OCI-LY1 (cell line): Measurements from ENCODE around the gene HAAO.

Experiments
- H2AFZ ChIP-seq: fragments of 200-600 bp; sonication (generic), shearing (Covaris generic); 2 replicates; pipeline ENCODE4 v1.6.0; 2014; ENCODE audit warnings: antibody characterized with exemption, mild to moderate bottlenecking, low read length
- H3F3A ChIP-seq: fragments of 200-600 bp; sonication (generic), shearing (Covaris generic); 2 replicates; pipeline ENCODE4 v1.6.0; 2014; ENCODE audit warnings: mild to moderate bottlenecking, antibody characterized with exemption, low read length, moderate library complexity; ENCODE audit not compliant: insufficient read depth
- H3K27ac ChIP-seq: fragments of 200-600 bp; sonication (generic); 2 replicates; pipeline ENCODE4 v1.5.1; 2014; ENCODE audit warnings: low read length, mixed run types, mild to moderate bottlenecking, low read depth; ENCODE audit not compliant: poor library complexity, severe bottlenecking
- H3K27me3 ChIP-seq: fragments of 200-600 bp; sonication (generic); 2 replicates; pipeline ENCODE4 v1.6.0; 2014; ENCODE audit warnings: antibody characterized with exemption, mild to moderate bottlenecking, low read length, moderate library complexity; ENCODE audit not compliant: insufficient read depth
- H3K36me3 ChIP-seq: fragments of 200-600 bp; sonication (generic); 2 replicates; pipeline ENCODE4 v1.6.1; 2014; ENCODE audit warnings: mild to moderate bottlenecking, antibody characterized with exemption, low read length, moderate library complexity, mixed read lengths; ENCODE audit not compliant: insufficient read depth
- H3K4me1 ChIP-seq: fragments of 200-600 bp; sonication (generic); 2 replicates; pipeline ENCODE4 v1.5.1; 2014; ENCODE audit warnings: mild to moderate bottlenecking, low read length, moderate library complexity; ENCODE audit not compliant: insufficient read depth, severe bottlenecking
- H3K4me2 ChIP-seq: fragments of 200-600 bp; sonication (generic), shearing (Covaris generic); 2 replicates; pipeline ENCODE4 v1.6.1; 2014; ENCODE audit warnings: low read length
- H3K4me3 ChIP-seq: fragments of 200-600 bp; sonication (generic); 2 replicates; pipeline ENCODE4 v1.5.1; 2014; ENCODE audit warnings: low read length, low read depth, mild to moderate bottlenecking, mixed read lengths; ENCODE audit not compliant: poor library complexity, severe bottlenecking
- H3K79me2 ChIP-seq: fragments of 200-600 bp; shearing (Covaris generic); 2 replicates; pipeline ENCODE4 v1.6.1; 2016; ENCODE audit warnings: mixed run types, low read length, mixed read lengths; ENCODE audit not compliant: insufficient read depth
- H3K9ac ChIP-seq: fragments of 200-600 bp; sonication (generic), shearing (Covaris generic); 2 replicates; pipeline ENCODE4 v1.6.1; 2014; ENCODE audit warnings: mild to moderate bottlenecking, low read length, mixed read lengths
- H3K9me2 ChIP-seq: fragments of 200-600 bp; sonication (generic), shearing (Covaris generic); 2 replicates; pipeline ENCODE4 v1.6.1; 2014; ENCODE audit warnings: low read depth, mild to moderate bottlenecking, low read length, mixed read lengths
- H3K9me3 ChIP-seq: fragments of 200-600 bp; shearing (Covaris generic); 2 replicates; pipeline ENCODE4 v1.6.1; 2014; ENCODE audit warnings: low read length, mixed read lengths
- H4K20me1 ChIP-seq: fragments of 200-600 bp; sonication (generic), shearing (Covaris generic); 2 replicates; pipeline ENCODE4 v1.6.0; 2016; ENCODE audit warnings: mild to moderate bottlenecking, low read length; ENCODE audit not compliant: insufficient read depth
- EZH2 ChIP-seq: fragments of 200-600 bp; sonication (generic), shearing (Covaris generic); IDR thresholded peaks from 2 replicates; pipeline ENCODE4 v1.8.0; 2017; ENCODE audit warnings: borderline replicate concordance, mixed run types, mild to moderate bottlenecking, antibody characterized with exemption, low read length, moderate library complexity, mixed read lengths
- TF ChIP-seq, protein P1 (sequence below): fragments of 200-600 bp; sonication (generic), shearing (Covaris generic); IDR thresholded peaks from 2 replicates; pipeline ENCODE4 v1.5.1; 2017; ENCODE audit warnings: mild to moderate bottlenecking, antibody characterized with exemption, low read length, moderate library complexity, mixed read lengths

HAAO gene

DNA sequence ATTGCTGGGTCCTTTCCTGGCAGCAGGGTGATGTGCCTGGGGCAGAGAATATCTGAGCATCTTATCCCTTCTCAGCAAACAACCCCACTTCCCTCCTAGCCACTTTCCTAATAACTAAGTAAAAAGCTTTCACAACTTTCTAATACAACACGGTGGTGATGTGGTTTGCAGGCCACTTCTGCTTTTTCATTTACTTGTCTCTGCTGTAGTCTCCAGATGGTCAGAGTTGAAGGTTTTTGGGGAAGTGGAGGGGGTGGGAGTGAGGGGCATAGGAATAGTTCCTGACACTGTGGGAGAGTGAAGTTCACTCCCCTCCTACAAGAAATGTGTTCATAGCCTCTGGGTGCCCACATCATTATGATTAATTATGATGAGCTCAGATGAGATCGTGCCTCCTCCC lies 40.1 kb downstream of the HAAO start:
- Histone ChIP-seq H3K9ac (peak overlapping the region; percentile 1; the same call in 1 of the 2 replicates), H3K4me2 (peak overlapping the region; percentile 55), H3K27ac (peak overlapping the region; percentile 96)

DNA sequence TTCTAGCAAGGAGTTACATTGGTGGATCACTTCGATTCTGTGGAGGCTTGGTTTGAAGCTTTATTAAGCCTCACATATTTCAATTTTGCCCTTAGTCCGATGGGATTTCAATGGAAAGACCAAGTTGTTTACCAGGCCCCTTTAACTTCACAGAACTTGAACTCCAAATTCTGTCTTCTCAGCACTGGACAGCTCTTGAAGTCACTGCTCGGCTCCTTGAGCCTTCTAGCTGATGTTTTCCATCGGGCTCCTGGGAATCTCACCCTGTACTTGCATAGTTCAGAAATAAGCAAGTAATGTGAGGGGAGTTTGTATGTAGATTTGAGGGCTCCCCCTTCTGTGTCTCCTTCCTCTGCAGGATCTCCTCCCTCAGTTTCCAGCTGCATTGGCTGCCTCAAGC lies 43.5 kb downstream of the HAAO start:
- Histone ChIP-seq H3K4me1 (peaks cover 37% of the 10 kb centered on the region), H3K27ac (no peak overlapping the region), H2AFZ (no peak overlapping the region), H3K9me3 (no peaks in the 10 kb centered on the region), H3K9ac (no peak overlapping the region), H3K9me2 (no peaks in the 10 kb centered on the region), H3K36me3 (peaks cover 40% of the 10 kb centered on the region; the same call in 1 of the 2 replicates), H3K4me2 (no peak overlapping the region), H4K20me1 (no peaks in the 10 kb centered on the region), H3F3A (peaks cover 4% of the 10 kb centered on the region; the same call in 1 of the 2 replicates), H3K4me3 (no peak overlapping the region), H3K27me3 (no peaks in the 10 kb centered on the region), H3K79me2 (no peaks in the 10 kb centered on the region)
- TF ChIP-seq, protein P1, sequence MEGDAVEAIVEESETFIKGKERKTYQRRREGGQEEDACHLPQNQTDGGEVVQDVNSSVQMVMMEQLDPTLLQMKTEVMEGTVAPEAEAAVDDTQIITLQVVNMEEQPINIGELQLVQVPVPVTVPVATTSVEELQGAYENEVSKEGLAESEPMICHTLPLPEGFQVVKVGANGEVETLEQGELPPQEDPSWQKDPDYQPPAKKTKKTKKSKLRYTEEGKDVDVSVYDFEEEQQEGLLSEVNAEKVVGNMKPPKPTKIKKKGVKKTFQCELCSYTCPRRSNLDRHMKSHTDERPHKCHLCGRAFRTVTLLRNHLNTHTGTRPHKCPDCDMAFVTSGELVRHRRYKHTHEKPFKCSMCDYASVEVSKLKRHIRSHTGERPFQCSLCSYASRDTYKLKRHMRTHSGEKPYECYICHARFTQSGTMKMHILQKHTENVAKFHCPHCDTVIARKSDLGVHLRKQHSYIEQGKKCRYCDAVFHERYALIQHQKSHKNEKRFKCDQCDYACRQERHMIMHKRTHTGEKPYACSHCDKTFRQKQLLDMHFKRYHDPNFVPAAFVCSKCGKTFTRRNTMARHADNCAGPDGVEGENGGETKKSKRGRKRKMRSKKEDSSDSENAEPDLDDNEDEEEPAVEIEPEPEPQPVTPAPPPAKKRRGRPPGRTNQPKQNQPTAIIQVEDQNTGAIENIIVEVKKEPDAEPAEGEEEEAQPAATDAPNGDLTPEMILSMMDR: no peak
- TF ChIP-seq EZH2: no peak

More for the DNA sequence above, 40.1 kb downstream of the HAAO start:
- Histone ChIP-seq H3K79me2 (no peaks in the 10 kb centered on the region), H3K4me1 (peaks cover 72% of the 10 kb centered on the region), H2AFZ (no peak overlapping the region), H3K27me3 (no peaks in the 10 kb centered on the region), H3K4me3 (no peak overlapping the region), H4K20me1 (no peaks in the 10 kb centered on the region), H3K9me2 (no peaks in the 10 kb centered on the region), H3K36me3 (peaks cover 25% of the 10 kb centered on the region; the same call in 1 of the 2 replicates), H3K9me3 (no peaks in the 10 kb centered on the region), H3F3A (peaks cover 4% of the 10 kb centered on the region; the same call in 1 of the 2 replicates)
- TF ChIP-seq, protein P1: no peak
- TF ChIP-seq EZH2: no peak

DNA sequence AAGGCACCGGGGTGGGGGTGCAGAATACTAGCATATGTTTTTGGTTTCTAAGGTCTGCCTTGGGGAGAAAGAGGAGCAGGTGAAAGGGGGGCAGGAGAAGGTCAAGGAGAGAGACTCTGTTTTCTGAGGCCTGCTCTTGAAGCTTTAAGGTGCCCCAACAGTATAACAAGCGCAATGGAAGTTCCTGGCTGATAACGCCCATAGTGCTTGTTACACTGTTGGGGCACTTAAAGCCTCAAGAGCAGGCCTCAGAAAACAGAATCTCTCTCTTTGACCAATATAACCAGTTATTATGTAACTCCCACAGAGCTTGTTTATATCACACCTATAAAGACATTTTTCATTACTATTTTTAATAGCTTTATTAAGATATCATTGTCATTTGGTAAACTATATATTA lies 45.0 kb downstream of the HAAO start:
- no peak for TF ChIP-seq EZH2
- TF ChIP-seq, protein P1: no peak
- H3K4me2 ChIP-seq: no peak overlapping the region
- no peak overlapping the region for H2AFZ ChIP-seq
- peaks cover 23% of the 10 kb centered on the region for H3K4me1 ChIP-seq
- no peaks in the 10 kb centered on the region for H3K9me3 ChIP-seq
- no peak overlapping the region for H3K9ac ChIP-seq
- peaks cover 54% of the 10 kb centered on the region for H3K36me3 ChIP-seq
- no peak overlapping the region for H3K4me3 ChIP-seq
- no peaks in the 10 kb centered on the region for H3K27me3 ChIP-seq
- no peak overlapping the region for H3K27ac ChIP-seq
- H3F3A ChIP-seq: 0 out of 2 replicates have a peak, but pooled peaks cover 4% of the 10 kb centered on the region
- H3K79me2 ChIP-seq: no peaks in the 10 kb centered on the region
- H4K20me1 ChIP-seq: no peaks in the 10 kb centered on the region
- H3K9me2 ChIP-seq: no peaks in the 10 kb centered on the region
